OCI-LY1 (cell line): Measurements from ENCODE around the gene CREB3.

Experiments used
- H2AFZ ChIP-seq: fragments of 200-600 bp; sonication (generic), shearing (Covaris generic); 2 replicates; pipeline ENCODE4 v1.6.0; 2014; ENCODE audit warnings: antibody characterized with exemption, mild to moderate bottlenecking, low read length
- H3F3A ChIP-seq: fragments of 200-600 bp; sonication (generic), shearing (Covaris generic); 2 replicates; pipeline ENCODE4 v1.6.0; 2014; ENCODE audit warnings: mild to moderate bottlenecking, antibody characterized with exemption, low read length, moderate library complexity; ENCODE audit not compliant: insufficient read depth
- H3K27ac ChIP-seq: fragments of 200-600 bp; sonication (generic); 2 replicates; pipeline ENCODE4 v1.5.1; 2014; ENCODE audit warnings: low read length, mixed run types, mild to moderate bottlenecking, low read depth; ENCODE audit not compliant: poor library complexity, severe bottlenecking
- H3K27me3 ChIP-seq: fragments of 200-600 bp; sonication (generic); 2 replicates; pipeline ENCODE4 v1.6.0; 2014; ENCODE audit warnings: antibody characterized with exemption, mild to moderate bottlenecking, low read length, moderate library complexity; ENCODE audit not compliant: insufficient read depth
- H3K36me3 ChIP-seq: fragments of 200-600 bp; sonication (generic); 2 replicates; pipeline ENCODE4 v1.6.1; 2014; ENCODE audit warnings: mild to moderate bottlenecking, antibody characterized with exemption, low read length, moderate library complexity, mixed read lengths; ENCODE audit not compliant: insufficient read depth
- H3K4me1 ChIP-seq: fragments of 200-600 bp; sonication (generic); 2 replicates; pipeline ENCODE4 v1.5.1; 2014; ENCODE audit warnings: mild to moderate bottlenecking, low read length, moderate library complexity; ENCODE audit not compliant: insufficient read depth, severe bottlenecking
- H3K4me2 ChIP-seq: fragments of 200-600 bp; sonication (generic), shearing (Covaris generic); 2 replicates; pipeline ENCODE4 v1.6.1; 2014; ENCODE audit warnings: low read length
- H3K4me3 ChIP-seq: fragments of 200-600 bp; sonication (generic); 2 replicates; pipeline ENCODE4 v1.5.1; 2014; ENCODE audit warnings: low read length, low read depth, mild to moderate bottlenecking, mixed read lengths; ENCODE audit not compliant: poor library complexity, severe bottlenecking
- H3K79me2 ChIP-seq: fragments of 200-600 bp; shearing (Covaris generic); 2 replicates; pipeline ENCODE4 v1.6.1; 2016; ENCODE audit warnings: mixed run types, low read length, mixed read lengths; ENCODE audit not compliant: insufficient read depth
- H3K9ac ChIP-seq: fragments of 200-600 bp; sonication (generic), shearing (Covaris generic); 2 replicates; pipeline ENCODE4 v1.6.1; 2014; ENCODE audit warnings: mild to moderate bottlenecking, low read length, mixed read lengths
- H3K9me2 ChIP-seq: fragments of 200-600 bp; sonication (generic), shearing (Covaris generic); 2 replicates; pipeline ENCODE4 v1.6.1; 2014; ENCODE audit warnings: low read depth, mild to moderate bottlenecking, low read length, mixed read lengths
- H3K9me3 ChIP-seq: fragments of 200-600 bp; shearing (Covaris generic); 2 replicates; pipeline ENCODE4 v1.6.1; 2014; ENCODE audit warnings: low read length, mixed read lengths
- H4K20me1 ChIP-seq: fragments of 200-600 bp; sonication (generic), shearing (Covaris generic); 2 replicates; pipeline ENCODE4 v1.6.0; 2016; ENCODE audit warnings: mild to moderate bottlenecking, low read length; ENCODE audit not compliant: insufficient read depth
- CTCF ChIP-seq: fragments of 200-600 bp; sonication (generic), shearing (Covaris generic); IDR thresholded peaks from 2 replicates; pipeline ENCODE4 v1.5.1; 2017; ENCODE audit warnings: mild to moderate bottlenecking, antibody characterized with exemption, low read length, moderate library complexity, mixed read lengths
- EZH2 ChIP-seq: fragments of 200-600 bp; sonication (generic), shearing (Covaris generic); IDR thresholded peaks from 2 replicates; pipeline ENCODE4 v1.8.0; 2017; ENCODE audit warnings: borderline replicate concordance, mixed run types, mild to moderate bottlenecking, antibody characterized with exemption, low read length, moderate library complexity, mixed read lengths

The CREB3 gene

GRCh38 chr9:35713578-35713977 is 18.9 kb upstream of the CREB3 start:
- Histone ChIP-seq H2AFZ (no peak overlapping the region), H3K27me3 (no peaks in the 10 kb centered on the region), H3K36me3 (peaks cover 90% of the 10 kb centered on the region), H3K79me2 (no peaks in the 10 kb centered on the region), H3K9me3 (no peaks in the 10 kb centered on the region), H3K27ac (no peak overlapping the region), H3K4me2 (no peak overlapping the region), H3K4me3 (no peak overlapping the region), H3K4me1 (no peaks in the 10 kb centered on the region), H3K9me2 (no peaks in the 10 kb centered on the region), H3K9ac (no peak overlapping the region), H4K20me1 (no peaks in the 10 kb centered on the region), H3F3A (no peaks in the 10 kb centered on the region)
- TF ChIP-seq EZH2 = no peak
- no peak for TF ChIP-seq CTCF

- H3K27ac ChIP-seq = no peak overlapping the region
- no peaks in the 10 kb centered on the region for H4K20me1 ChIP-seq
- H3K79me2 ChIP-seq = no peaks in the 10 kb centered on the region
- peaks cover 90% of the 10 kb centered on the region for H3K36me3 ChIP-seq
- no peak overlapping the region for H2AFZ ChIP-seq
- H3K27me3 ChIP-seq = no peaks in the 10 kb centered on the region
- no peak overlapping the region for H3K9ac ChIP-seq
- H3K9me2 ChIP-seq = no peaks in the 10 kb centered on the region
- H3F3A ChIP-seq = no peaks in the 10 kb centered on the region
- H3K4me1 ChIP-seq = no peaks in the 10 kb centered on the region
- TF ChIP-seq EZH2 (no peak), CTCF (no peak)
- no peaks in the 10 kb centered on the region for H3K9me3 ChIP-seq
- H3K4me2 ChIP-seq = no peak overlapping the region
- no peak overlapping the region for H3K4me3 ChIP-seq
Measured at GRCh38 chr9:35714123-35714522, 18.3 kb upstream of the CREB3 start.

- no peaks in the 10 kb centered on the region for H3K9me3 ChIP-seq
- H3K27ac ChIP-seq = no peak overlapping the region
- H3K4me3 ChIP-seq = no peak overlapping the region
- H3K4me2 ChIP-seq = no peak overlapping the region
- H3K36me3 ChIP-seq = peaks cover 93% of the 10 kb centered on the region
- no peaks in the 10 kb centered on the region for H3K27me3 ChIP-seq
- H3F3A ChIP-seq = no peaks in the 10 kb centered on the region
- TF ChIP-seq EZH2 = no peak
- TF ChIP-seq CTCF = no peak
- H2AFZ ChIP-seq = no peak overlapping the region
- H4K20me1 ChIP-seq = no peaks in the 10 kb centered on the region
- no peaks in the 10 kb centered on the region for H3K9me2 ChIP-seq
- H3K9ac ChIP-seq = no peak overlapping the region
- H3K4me1 ChIP-seq = no peaks in the 10 kb centered on the region
- no peaks in the 10 kb centered on the region for H3K79me2 ChIP-seq
Measured at GRCh38 chr9:35714579-35715252, 17.8 kb upstream of the CREB3 start.
